ENCODE results near the gene MAFG.

MAFG gene

DNA sequence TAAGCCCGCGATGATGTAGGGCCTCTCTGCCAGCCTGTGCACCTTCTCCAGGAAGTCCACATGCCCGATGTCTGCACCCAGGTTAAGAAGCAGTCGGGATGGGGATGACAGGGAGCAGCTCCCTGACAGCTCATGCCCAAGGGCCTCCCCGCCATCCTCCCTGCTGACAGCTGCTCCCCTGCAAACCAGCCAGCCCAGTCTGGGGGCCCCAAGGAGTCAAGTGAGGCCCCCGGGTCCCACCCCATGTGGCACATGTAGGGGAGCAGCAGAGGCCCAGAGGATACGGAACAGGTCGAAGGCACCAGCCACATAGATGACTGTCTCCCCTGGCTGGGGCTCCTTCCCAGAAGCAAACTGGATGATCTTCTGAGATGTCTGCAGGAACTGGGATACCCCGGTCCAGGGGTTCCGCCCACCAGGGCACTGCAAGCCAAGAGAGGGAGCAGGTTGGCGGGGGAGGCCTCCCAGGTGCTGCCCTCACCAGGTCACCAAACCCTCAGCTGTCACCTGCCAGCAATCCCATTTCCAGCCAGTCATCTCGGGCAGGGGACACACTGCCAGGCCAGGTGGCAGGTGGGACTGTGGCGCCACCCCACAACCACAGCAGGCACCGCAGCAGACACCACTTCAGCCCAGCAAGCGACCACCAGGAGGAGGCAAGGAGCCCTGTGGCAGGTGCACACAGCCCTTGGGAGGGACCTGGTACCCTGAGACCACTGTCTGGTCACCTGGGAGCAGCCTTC, 20.9 kb downstream of the MAFG start:
- no peak for ATAC-seq
- no peak for TF ChIP-seq ZNF565 (CRISPR knock-in tag; conservative IDR thresholded peaks at IDR 0.05; ENCODE audit: low read depth)
- TF ChIP-seq ISL1 (CRISPR knock-in tag; IDR thresholded peaks at IDR 0.05), result no peak
- TF ChIP-seq ZC3H10 (CRISPR knock-in tag; IDR thresholded peaks at IDR 0.05), result no peak
- no peak for TF ChIP-seq ZNF8 (CRISPR knock-in tag; IDR thresholded peaks at IDR 0.05)
- no peak for TF ChIP-seq BACH2 (CRISPR knock-in tag; IDR thresholded peaks at IDR 0.05; ENCODE audit: borderline replicate concordance)
- TF ChIP-seq CSDC2 (CRISPR knock-in tag; IDR thresholded peaks at IDR 0.05), result no peak

DNA sequence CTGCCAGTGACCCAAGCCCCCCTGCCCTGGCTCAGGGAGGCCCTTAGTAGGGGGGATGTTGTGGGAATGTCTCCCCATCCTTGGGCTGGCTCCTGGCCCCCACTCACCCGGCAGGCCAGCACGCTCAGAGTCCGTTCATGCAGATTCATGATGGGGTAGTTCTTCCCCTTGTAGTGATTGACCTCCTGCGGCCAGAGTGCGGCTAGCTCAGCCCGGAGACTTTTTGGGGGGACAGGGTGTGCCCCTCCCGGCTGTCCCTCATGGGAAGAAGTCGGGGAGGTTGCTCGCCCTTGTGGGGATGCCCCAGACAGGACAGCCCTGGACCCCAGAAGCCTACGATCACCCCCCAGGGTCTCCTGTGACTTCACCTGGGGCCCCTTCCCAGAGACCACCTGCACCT, 21.5 kb downstream of the MAFG start:
- TF ChIP-seq BACH2 (CRISPR knock-in tag; IDR thresholded peaks at IDR 0.05; ENCODE audit: borderline replicate concordance) (no peak), ARNTL (CRISPR knock-in tag; IDR thresholded peaks at IDR 0.05; ENCODE audit: borderline replicate concordance, low read depth) (no peak), ZFP30 (CRISPR knock-in tag; IDR thresholded peaks at IDR 0.05) (no peak), ZC3H10 (CRISPR knock-in tag; IDR thresholded peaks at IDR 0.05) (no peak), TOX (CRISPR knock-in tag; IDR thresholded peaks at IDR 0.05; ENCODE audit: borderline replicate concordance) (no peak), RARB (CRISPR knock-in tag; IDR thresholded peaks at IDR 0.05) (no peak), ZNF70 (CRISPR knock-in tag; IDR thresholded peaks at IDR 0.05) (no peak), SNAI2 (CRISPR knock-in tag; IDR thresholded peaks at IDR 0.05) (no peak), GLIS3 (CRISPR knock-in tag; IDR thresholded peaks at IDR 0.05) (no peak)
- TF ChIP-seq, protein P1, sequence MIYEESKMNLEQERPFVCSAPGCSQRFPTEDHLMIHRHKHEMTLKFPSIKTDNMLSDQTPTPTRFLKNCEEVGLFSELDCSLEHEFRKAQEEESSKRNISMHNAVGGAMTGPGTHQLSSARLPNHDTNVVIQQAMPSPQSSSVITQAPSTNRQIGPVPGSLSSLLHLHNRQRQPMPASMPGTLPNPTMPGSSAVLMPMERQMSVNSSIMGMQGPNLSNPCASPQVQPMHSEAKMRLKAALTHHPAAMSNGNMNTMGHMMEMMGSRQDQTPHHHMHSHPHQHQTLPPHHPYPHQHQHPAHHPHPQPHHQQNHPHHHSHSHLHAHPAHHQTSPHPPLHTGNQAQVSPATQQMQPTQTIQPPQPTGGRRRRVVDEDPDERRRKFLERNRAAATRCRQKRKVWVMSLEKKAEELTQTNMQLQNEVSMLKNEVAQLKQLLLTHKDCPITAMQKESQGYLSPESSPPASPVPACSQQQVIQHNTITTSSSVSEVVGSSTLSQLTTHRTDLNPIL (CRISPR knock-in tag; IDR thresholded peaks at IDR 0.05; ENCODE audit: low read depth), result no peak
- TF ChIP-seq, protein P2, sequence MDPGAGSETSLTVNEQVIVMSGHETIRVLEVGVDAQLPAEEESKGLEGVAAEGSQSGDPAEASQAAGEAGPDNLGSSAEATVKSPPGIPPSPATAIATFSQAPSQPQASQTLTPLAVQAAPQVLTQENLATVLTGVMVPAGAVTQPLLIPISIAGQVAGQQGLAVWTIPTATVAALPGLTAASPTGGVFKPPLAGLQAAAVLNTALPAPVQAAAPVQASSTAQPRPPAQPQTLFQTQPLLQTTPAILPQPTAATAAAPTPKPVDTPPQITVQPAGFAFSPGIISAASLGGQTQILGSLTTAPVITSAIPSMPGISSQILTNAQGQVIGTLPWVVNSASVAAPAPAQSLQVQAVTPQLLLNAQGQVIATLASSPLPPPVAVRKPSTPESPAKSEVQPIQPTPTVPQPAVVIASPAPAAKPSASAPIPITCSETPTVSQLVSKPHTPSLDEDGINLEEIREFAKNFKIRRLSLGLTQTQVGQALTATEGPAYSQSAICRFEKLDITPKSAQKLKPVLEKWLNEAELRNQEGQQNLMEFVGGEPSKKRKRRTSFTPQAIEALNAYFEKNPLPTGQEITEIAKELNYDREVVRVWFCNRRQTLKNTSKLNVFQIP (CRISPR knock-in tag; IDR thresholded peaks at IDR 0.05; ENCODE audit: borderline replicate concordance, low read depth), result no peak
- no peak for ATAC-seq

GRCh38 chr17:81905424-81905875, 22.1 kb downstream of the MAFG start:
- no peak for TF ChIP-seq SNAI2 (CRISPR knock-in tag; IDR thresholded peaks at IDR 0.05)
- no peak for TF ChIP-seq TCF4 (CRISPR knock-in tag; IDR thresholded peaks at IDR 0.05; ENCODE audit: borderline replicate concordance)
- no peak for TF ChIP-seq OSR1 (CRISPR knock-in tag; IDR thresholded peaks at IDR 0.05)
- no peak for TF ChIP-seq PATZ1 (CRISPR knock-in tag; IDR thresholded peaks at IDR 0.05; ENCODE audit: borderline replicate concordance)
- no peak for ATAC-seq

DNA sequence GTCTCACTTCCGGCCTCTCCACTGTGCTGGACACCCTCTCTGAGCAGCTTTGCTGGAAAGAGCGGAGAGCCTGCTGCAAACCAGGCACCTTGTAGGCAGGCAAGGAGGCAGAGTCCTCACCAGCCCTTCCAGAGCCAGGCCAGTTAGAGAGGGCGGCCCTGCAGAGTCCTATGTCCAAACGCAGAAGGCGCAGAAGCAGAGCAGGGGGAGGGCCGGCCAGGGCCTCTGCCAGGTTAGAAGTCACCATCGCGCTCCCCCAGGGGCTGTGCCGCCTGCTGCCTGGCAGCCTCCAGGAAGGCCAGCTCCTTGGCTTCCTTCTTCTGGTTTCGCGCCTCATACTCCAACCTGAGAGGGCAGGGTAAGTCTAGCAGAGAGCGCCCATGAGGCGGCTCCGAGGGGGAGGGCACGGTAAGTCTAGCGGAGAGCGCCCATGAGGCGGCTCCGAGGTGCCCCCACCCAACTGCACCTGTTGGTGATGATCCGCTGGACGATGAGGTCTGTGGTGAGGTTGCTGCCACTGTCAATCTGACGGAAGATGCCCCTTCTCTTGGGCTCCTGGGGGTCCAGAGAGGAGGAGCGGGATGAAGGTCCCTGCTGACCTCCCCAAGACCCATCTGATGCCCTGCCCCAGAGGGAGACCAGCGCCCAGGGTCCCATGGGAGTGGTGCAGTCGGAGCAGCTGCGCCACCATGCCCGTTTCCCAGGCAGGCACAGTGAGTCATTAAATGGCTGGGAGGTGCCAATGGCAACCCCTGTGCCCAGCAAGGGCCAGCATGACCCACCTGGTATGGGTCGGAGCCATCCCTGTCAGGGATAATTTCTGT, 22.7 kb downstream of the MAFG start:
- no peak for TF ChIP-seq OSR1 (CRISPR knock-in tag; IDR thresholded peaks at IDR 0.05)
- TF ChIP-seq PATZ1 (CRISPR knock-in tag; IDR thresholded peaks at IDR 0.05; ENCODE audit: borderline replicate concordance), result no peak
- no peak for TF ChIP-seq TOX (CRISPR knock-in tag; IDR thresholded peaks at IDR 0.05; ENCODE audit: borderline replicate concordance)
- TF ChIP-seq RARB (CRISPR knock-in tag; IDR thresholded peaks at IDR 0.05), result no peak
- TF ChIP-seq ZC3H10 (CRISPR knock-in tag; IDR thresholded peaks at IDR 0.05), result no peak
- no peak for TF ChIP-seq GLIS3 (CRISPR knock-in tag; IDR thresholded peaks at IDR 0.05)
- TF ChIP-seq ARNTL (CRISPR knock-in tag; IDR thresholded peaks at IDR 0.05; ENCODE audit: borderline replicate concordance, low read depth), result no peak
- TF ChIP-seq ZFP3 (CRISPR knock-in tag; IDR thresholded peaks at IDR 0.05), result no peak
- no peak for TF ChIP-seq BACH2 (CRISPR knock-in tag; IDR thresholded peaks at IDR 0.05; ENCODE audit: borderline replicate concordance)
- no peak for TF ChIP-seq ISL1 (CRISPR knock-in tag; IDR thresholded peaks at IDR 0.05)
- no peak for TF ChIP-seq ZFP30 (CRISPR knock-in tag; IDR thresholded peaks at IDR 0.05)
- ATAC-seq, result no peak
